PFSK-1 (cell line): ENCODE results near the gene FKBP1A.

Experiments
- POLR2AphosphoS5 ChIP-seq: IDR thresholded peaks from 2 replicates; pipeline ENCODE4 v1.6.1; 2012; ENCODE audit warnings: low read depth, mild to moderate bottlenecking, control low read depth, low read length, moderate library complexity
- TAF1 ChIP-seq: IDR thresholded peaks from 2 replicates; pipeline ENCODE4 v1.6.1; 2012; ENCODE audit warnings: low read length, control low read depth, borderline replicate concordance; ENCODE audit not compliant: insufficient read depth

DNA sequence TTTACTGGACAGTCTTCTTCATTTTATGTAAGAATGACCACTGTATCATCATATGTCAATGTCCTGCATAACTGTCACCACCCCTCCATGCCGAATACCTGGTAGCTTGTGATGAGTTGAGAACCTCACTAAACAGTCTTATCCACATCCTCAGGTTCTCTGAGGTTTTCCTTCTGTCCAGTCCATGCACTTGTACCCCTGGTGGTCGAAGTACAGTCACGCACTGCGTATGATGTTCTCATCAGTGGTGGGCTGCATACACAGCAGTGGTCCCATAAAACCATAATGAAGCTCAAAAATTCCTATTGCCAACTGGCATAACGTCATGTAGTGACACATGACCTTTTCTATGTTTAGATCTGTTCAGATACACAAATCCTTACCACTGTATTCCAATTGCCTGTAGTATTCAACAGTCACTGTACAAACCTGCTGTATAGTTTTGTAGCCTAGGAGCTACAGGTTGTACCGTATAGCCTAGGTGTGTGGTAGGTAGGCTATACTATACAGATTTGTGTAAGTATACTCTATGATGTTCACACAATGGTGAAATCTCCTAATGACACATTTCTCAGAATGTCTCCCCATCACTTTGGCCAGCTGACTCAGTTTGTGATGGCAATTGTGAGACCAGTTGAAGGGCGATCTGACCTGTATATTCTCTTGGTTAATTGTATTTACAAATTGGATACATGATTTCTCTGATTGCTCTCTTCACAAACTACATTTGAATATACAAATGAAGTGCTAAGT is 32.6 kb downstream of the FKBP1A start:
- no peak for TF ChIP-seq POLR2AphosphoS5
- TF ChIP-seq TAF1: no peak
